T-helper 17 cell (primary cell): ENCODE measurements around the gene PLXND1. TPM values are rescaled to one million over a fixed set of nuclear protein-coding genes. Genes with fewer than 3 reads are reported as not detected.

Experiments used
- ATAC-seq: fragments of 150-1000 bp; cut with Tn5 transposase; 2 replicates; pipeline ENCODE4 v1.10.0; 2021; ENCODE audit warnings: mild to moderate bottlenecking, moderate library complexity
- DNase-seq, 3 donors: peaks; one replicate each; pipeline versions ENCODE4 v3.0.0 to v3.0.0-alpha.2; 2020 to 2021
- H3K9me3 ChIP-seq: one replicate; pipeline ENCODE4 v1.7.0; 2013; ENCODE audit warnings: low read length, mild to moderate bottlenecking; ENCODE audit not compliant: control insufficient read depth, poor library complexity, severe bottlenecking
- H3K27ac Mint-ChIP-seq: one replicate; pipeline ENCODE4 v1.8.0; 2022; ENCODE audit warnings: mild to moderate bottlenecking, moderate library complexity, mixed read lengths
- H3K27me3 Mint-ChIP-seq: one replicate; pipeline ENCODE4 v1.8.0; 2022; ENCODE audit warnings: mixed read lengths
- H3K36me3 Mint-ChIP-seq: one replicate; pipeline ENCODE4 v1.8.0; 2022; ENCODE audit warnings: low read depth, mixed read lengths
- H3K4me1 Mint-ChIP-seq: one replicate; pipeline ENCODE4 v1.8.0; 2022; ENCODE audit warnings: mild to moderate bottlenecking, mixed read lengths
- H3K4me3 Mint-ChIP-seq: one replicate; pipeline ENCODE4 v1.8.0; 2022; ENCODE audit warnings: mild to moderate bottlenecking, moderate library complexity, mixed read lengths
- total RNA-seq, 4 donors: library from RNA in 2 of 4; stranded (reverse) in 2 of 4; gene quantifications; one replicate each; pipeline ENCODE4 v1.2.3 and lab custom pipeline; 2022 to 2026

Gene PLXND1
- total RNA-seq, 2 donors from 2014 or later, result 78.8 to 152 TPM

DNA sequence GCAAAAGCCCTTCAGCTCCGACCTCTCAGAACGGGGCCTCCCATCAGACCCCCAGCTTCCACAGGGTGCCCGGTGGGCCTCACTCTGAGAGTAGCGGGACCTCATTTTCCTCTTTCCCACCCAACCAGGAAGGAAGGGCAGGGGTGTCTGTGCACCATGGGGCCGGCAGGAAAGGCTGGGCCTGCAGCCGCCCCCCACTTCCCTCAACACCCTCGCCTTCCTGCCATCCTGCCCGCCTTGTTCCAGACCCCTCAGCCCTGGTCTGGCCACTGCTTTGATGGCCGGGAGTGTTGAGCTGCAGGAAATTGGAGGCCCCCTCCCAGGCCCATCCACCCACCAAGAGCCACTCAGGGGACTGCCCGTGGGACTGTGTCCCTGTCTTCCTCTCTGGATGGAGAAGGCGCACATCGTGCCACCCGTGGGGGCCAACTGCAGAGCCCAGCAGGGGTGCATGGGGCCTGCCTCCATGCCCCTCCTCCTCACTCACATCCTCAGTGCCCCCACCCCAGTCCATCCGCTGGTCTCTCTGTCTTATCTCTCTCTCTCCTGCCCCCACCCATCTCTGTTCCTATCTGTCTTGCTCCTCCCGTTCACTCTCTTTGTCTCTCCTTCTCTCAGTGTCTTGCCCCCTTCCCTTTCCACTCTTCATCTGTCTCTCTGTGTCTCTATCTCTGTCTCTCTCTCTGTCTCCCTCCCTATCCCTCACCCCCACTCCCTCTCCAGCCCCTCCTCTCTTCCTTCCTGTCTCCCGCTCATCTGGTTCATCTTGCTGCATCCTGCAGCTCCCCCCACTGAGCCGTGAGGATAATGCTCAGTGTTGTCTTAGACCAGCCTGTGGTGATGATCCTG is 1.8 kb upstream of the PLXND1 start:
- no peak for DNase-seq
- no peaks in the 10 kb centered on the region for H3K27me3 Mint-ChIP-seq
- peak overlapping the region; percentile 60 for H3K27ac Mint-ChIP-seq

DNA sequence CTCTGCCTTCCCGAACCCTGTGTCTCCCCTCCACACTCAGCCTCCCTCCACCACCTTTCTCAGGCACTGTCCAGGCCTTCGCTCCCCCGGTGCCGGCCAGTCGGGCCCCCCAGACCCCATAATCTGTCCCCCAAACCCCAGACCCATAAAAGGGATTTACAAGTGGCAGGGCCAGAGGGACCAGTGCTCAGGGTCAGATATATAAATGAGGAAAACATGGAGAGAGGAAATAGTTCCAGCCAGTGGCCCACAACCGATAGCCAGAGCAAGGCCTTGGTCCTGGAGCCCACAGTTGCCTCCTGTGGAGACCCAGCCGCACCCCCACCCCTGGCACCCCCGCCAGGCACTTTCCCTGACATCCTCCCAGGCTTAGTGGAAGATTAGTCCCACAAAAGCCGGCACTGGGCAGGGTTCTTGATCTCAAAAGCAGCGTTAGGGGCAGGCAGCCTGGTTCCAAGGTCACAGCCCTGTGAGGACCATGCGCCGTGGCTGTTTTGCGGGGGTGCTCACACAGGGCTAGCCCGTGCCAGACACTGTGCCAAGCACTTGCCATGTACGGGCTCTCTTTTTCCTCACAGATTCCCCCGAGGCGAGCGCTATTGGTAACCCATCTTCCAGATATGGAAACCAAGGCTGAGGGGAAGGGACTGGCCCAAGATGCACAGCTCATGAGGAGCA is 1.1 kb upstream of the PLXND1 start:
- H3K4me1 Mint-ChIP-seq, result peaks cover 28% of the 10 kb centered on the region

More for the DNA sequence above, 1.8 kb upstream of the PLXND1 start:
- H3K36me3 Mint-ChIP-seq, result peaks cover 5% of the 10 kb centered on the region
- no peaks in the 10 kb centered on the region for H3K9me3 ChIP-seq
- peaks cover 28% of the 10 kb centered on the region for H3K4me1 Mint-ChIP-seq
- ATAC-seq, result no peak
- H3K4me3 Mint-ChIP-seq, result peak overlapping the region; percentile 77

DNA sequence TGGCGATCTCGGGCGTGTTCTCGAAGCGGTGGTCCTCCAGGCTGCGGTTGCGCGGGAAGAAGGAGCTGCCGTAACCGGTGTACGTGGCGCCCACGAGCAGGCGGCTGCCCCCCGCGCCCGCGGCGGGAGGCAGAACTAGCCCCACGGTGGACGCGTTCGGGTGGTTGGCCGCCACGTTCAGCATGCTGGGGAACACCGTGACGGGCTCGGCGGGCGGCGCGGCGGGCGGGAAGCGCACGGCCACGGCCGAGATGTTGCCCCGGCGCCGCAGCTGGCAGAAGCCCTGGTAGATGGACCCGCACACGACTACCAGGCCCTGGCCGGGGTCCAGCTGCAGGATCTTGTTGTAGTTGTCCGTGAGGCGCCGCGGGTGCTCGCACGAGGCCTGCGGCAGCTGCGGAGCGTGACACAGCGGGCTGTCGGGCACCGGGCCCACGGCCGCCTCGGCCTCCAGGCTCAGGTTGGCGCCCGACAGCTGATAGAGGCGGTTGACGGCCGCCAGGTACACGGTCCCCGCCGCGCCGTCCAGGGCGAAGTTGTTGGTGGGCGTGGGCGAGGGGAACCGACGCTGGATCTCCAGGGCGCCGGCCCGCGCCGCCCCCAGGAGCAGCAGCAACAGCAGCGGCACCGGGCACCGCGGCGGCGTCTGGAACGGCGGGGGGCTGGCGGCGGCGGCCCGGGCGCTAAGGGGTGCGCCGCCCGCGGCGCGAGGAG is 397 bp downstream of the PLXND1 start:
- Mint-ChIP-seq H3K27ac (peak overlapping the region; percentile 83), H3K27me3 (no peaks in the 10 kb centered on the region), H3K36me3 (peaks cover 5% of the 10 kb centered on the region), H3K4me3 (peak overlapping the region; percentile 97), H3K4me1 (peaks cover 36% of the 10 kb centered on the region)
- ATAC-seq (peak; percentile 26), DNase-seq (no peak)
- no peaks in the 10 kb centered on the region for H3K9me3 ChIP-seq

More for the DNA sequence above, 1.1 kb upstream of the PLXND1 start:
- ATAC-seq, result no peak
- H3K9me3 ChIP-seq, result no peaks in the 10 kb centered on the region
- H3K36me3 Mint-ChIP-seq, result peaks cover 5% of the 10 kb centered on the region
- peak overlapping the region; percentile 97 for H3K4me3 Mint-ChIP-seq
- peak overlapping the region; percentile 91 for H3K27ac Mint-ChIP-seq
- DNase-seq, result no peak
- no peaks in the 10 kb centered on the region for H3K27me3 Mint-ChIP-seq

DNA sequence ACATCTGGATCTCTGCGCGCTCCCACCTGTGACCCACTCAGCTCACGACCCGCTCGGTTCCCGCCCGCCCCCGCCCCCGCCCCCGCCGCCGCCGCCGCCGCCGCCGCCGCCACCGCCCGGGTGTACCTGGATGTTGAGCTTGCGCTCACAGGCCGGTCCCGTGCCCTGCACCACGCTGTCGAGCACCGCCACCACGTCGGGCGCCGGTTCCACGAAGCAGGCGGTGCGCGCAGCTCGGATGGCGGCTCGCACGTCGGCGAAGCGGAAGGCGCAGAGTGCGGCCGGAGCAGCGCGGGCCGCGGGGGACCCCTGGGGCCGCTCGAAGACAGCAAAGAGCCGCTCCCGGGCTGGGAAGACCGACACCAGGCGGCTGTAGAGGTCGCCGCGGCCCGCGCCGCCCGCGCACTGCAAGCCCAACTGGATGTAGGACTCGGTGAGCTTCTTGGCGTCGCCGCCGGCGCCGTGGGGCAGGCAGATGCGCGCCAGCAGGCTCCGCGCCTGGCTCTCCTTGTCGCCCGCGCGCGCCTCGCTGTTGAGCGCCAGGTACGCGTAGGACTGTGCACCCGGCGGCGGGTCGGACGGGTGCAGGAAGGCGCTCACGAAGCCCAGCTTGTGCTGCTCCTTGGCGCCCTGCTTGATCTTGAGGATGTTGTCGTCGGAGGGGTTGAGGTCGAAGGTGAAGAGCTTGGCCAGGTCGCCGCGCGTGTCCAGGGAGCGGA is 1.1 kb downstream of the PLXND1 start:
- DNase-seq (peak; percentile 20 to 54 (median 28)), ATAC-seq (peak; percentile 74)
- Mint-ChIP-seq H3K36me3 (peaks cover 5% of the 10 kb centered on the region), H3K27me3 (no peaks in the 10 kb centered on the region), H3K4me1 (peaks cover 39% of the 10 kb centered on the region), H3K4me3 (peak overlapping the region; percentile 97), H3K27ac (peak overlapping the region; percentile 83)
- H3K9me3 ChIP-seq, result no peaks in the 10 kb centered on the region

DNA sequence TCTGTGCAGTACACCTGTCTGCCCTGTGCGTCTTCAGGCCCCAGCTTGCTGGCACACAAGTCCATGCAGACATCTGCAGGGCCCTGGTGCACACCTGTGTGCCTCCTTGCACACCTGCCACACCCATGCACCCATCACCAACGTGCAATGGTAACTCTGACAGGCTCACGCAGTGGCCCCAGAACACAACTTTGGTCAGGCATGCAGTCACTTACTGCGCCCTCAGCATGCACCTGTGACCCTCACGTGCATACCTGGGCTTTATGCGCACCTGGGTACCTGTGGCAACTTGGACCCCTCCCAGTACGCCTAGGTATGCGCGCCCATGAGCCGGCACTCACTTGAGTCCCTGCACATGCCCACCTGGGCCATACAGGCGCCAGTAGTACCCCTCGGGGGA is 1.7 kb downstream of the PLXND1 start:
- Mint-ChIP-seq H3K27me3 (no peaks in the 10 kb centered on the region), H3K4me1 (peaks cover 39% of the 10 kb centered on the region)

DNA sequence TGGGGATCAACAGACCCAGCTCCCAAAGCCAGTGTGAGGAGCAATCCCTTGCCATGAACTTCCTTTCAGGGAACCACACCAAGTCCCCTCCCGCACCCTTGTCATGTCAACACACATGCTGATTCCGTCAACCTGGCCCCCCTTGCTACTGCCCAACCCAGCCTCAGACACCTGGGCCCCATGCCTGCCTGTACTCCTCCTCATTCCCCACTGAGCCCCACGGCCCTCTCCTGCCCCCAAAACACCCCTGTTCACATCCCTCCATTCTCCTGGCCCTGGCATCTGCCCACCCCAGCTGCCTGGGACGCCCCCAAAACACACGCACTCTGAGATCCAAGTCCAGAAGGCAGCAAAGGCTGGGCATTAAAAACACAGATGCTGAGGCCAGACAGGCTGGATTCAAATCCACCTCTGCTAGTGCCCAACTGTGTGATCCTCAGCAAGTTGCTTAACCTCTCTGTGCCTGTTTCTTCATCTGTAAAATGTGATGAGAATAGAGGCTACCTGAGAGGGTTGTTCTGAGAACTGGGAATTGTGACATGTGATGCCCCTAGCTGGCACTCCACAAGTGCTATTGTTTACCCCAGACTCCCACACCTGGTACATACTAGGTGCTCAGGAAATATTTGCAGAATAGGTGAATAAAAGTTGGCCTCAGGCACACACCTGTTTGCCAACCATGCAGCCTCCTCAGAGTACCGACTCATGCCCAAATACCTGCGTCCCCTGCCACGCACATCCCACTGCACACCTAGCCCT is 2.3 kb downstream of the PLXND1 start:
- Mint-ChIP-seq H3K36me3 (peaks cover 5% of the 10 kb centered on the region), H3K27ac (peak overlapping the region; percentile 61), H3K4me1 (peaks cover 43% of the 10 kb centered on the region), H3K4me3 (peak overlapping the region; percentile 97), H3K27me3 (no peaks in the 10 kb centered on the region)
- no peaks in the 10 kb centered on the region for H3K9me3 ChIP-seq
- DNase-seq (no peak), ATAC-seq (no peak)

More for the DNA sequence above, 1.7 kb downstream of the PLXND1 start:
- Mint-ChIP-seq H3K4me3 (peak overlapping the region; percentile 97), H3K36me3 (peaks cover 5% of the 10 kb centered on the region), H3K27ac (no peak overlapping the region)
- ATAC-seq, result no peak
- no peaks in the 10 kb centered on the region for H3K9me3 ChIP-seq
- no peak for DNase-seq

DNA sequence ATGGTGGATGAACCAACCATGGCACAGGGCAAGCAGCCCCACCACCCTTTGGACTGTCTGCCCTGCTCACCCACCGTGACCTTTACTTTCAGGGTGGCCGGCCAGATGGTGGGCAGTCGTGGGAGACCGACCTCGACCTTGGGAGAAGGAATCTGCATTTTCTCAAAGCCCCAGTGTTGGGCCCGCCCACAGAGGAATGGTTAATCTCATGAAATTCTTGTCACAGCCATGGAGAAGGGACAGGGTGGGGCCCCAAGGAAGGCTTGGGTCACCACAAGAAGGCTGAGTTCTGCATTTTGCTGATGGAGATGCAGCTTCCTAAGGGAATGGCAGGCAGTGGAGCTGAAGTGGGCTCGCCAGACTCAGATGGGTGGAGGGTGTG is 2.9 kb downstream of the PLXND1 start:
- Mint-ChIP-seq H3K27me3 (no peaks in the 10 kb centered on the region), H3K4me3 (no peak overlapping the region), H3K4me1 (peaks cover 40% of the 10 kb centered on the region), H3K27ac (peak overlapping the region; percentile 61), H3K36me3 (peaks cover 5% of the 10 kb centered on the region)
- no peak for ATAC-seq
- DNase-seq, result no peak
- no peaks in the 10 kb centered on the region for H3K9me3 ChIP-seq

DNA sequence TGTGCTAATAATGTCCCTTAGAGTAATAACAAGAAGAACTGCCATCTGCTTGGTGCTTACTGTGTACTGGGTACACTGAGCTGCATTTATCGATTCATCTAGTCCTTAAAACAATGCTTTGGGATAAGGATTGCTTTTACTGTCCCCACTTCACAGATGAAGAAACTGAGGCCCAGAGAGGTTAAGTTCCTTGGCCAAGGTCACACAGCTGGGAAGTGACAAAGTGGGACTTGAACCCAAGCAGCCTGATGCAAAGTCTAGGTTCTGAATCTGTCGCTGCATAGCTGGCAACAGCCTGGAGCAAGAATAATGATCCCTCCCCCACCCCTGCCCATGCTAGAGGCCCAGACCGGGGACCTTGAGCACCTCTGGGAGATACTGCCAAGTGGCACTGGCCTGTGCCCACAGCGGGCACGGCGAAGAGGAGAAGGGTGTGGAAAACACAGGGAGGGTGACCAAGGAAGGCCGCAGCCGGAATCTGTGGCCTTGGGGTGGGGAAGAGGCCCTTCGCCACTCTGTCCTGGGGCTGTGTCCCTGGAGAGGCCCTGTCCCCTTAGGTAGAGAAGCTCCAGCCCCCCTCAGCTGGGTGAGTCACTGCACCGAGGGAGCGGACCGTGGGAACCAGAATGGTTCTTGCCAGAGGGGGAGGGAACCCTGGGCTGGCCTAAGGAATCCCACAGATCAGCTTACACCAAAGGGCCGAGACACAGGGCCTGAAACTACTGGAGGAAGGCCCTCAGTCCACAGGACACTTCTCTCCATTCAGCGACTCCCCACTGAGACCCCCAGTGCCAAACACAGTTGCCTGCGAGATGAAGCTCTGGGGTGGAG is 3.5 kb downstream of the PLXND1 start:
- no peaks in the 10 kb centered on the region for H3K9me3 ChIP-seq
- H3K36me3 Mint-ChIP-seq, result peaks cover 5% of the 10 kb centered on the region
- H3K4me1 Mint-ChIP-seq, result peaks cover 40% of the 10 kb centered on the region
- H3K4me3 Mint-ChIP-seq, result no peak overlapping the region
- DNase-seq (no peak), ATAC-seq (no peak)
- H3K27ac Mint-ChIP-seq, result peak overlapping the region; percentile 43
- H3K27me3 Mint-ChIP-seq, result no peaks in the 10 kb centered on the region

DNA sequence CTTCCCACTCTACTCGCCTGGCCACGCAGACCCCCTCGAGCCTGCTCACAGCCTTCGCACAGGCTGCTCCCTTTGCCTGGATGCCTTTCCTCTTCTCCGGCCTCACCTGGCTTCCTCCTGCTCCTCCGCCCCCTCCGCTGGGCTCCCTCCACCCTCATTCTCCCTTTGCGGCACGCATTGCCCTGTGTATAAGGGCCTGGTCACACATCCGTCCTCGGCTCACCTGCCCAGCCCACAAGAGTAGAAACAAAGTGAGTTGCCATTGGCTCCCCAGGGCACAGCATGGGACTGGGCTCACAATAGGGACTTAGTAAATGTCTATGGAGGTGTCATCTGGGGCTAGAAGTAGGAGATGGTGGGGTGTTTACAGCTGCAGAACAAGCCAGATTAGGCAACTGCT is 4.2 kb downstream of the PLXND1 start:
- no peaks in the 10 kb centered on the region for H3K9me3 ChIP-seq
- Mint-ChIP-seq H3K27ac (peak overlapping the region; percentile 43), H3K27me3 (no peaks in the 10 kb centered on the region), H3K4me3 (peak overlapping the region; percentile 19), H3K4me1 (peaks cover 39% of the 10 kb centered on the region), H3K36me3 (peaks cover 5% of the 10 kb centered on the region)
- DNase-seq, result no peak
- ATAC-seq, result no peak

DNA sequence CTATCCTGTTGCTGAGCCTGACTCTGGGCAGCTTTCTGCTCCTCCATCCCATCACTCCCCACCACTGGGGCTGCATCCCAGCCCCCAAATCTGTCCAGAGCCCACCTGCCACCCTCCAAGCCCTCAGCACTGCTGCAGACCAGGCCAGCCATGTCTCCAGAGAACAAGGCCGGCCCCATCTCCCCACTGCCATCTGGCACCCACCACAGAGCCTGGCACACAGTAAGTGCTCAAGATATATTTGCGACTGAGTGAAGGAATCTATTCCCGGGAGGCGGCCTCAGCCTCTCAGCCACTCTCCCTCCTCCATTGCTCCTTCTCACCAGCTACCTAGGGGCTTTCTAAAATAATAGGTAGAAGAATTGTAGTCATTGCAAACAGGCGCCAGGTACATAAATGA is 4.8 kb downstream of the PLXND1 start:
- no peaks in the 10 kb centered on the region for H3K9me3 ChIP-seq
- no peak for DNase-seq
- Mint-ChIP-seq H3K36me3 (peaks cover 2% of the 10 kb centered on the region), H3K4me1 (peaks cover 35% of the 10 kb centered on the region), H3K27ac (no peak overlapping the region), H3K27me3 (no peaks in the 10 kb centered on the region), H3K4me3 (peak overlapping the region; percentile 50)
- no peak for ATAC-seq

DNA sequence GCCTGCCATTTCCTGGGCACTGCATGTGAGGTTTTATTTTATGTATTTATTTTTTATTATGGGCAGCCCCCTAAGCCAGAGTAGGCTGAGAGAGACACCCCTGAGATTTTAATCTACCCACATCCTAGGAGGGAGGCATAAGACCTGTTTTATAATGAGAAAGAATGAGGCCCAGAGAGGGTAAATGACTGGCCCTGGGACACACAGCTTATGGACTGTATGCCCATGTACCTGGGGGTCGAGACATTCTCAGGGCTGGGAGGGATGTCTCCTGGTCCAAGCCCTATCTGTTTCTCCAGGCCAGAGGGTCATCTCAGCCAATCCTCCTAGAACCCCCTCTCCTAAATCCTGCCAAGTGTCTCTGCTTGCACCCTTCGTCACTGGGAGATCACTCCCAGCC is 6.1 kb downstream of the PLXND1 start:
- Mint-ChIP-seq H3K4me1 (peaks cover 35% of the 10 kb centered on the region), H3K27me3 (no peaks in the 10 kb centered on the region), H3K27ac (peak overlapping the region; percentile 83), H3K36me3 (no peaks in the 10 kb centered on the region), H3K4me3 (no peak overlapping the region)
- no peaks in the 10 kb centered on the region for H3K9me3 ChIP-seq
- DNase-seq, result no peak
- ATAC-seq, result no peak
